Ascending aorta (tissue), 2 donors: ENCODE data around the gene AQP3. TPM values are rescaled to one million over a fixed set of nuclear protein-coding genes. Genes with fewer than 3 reads are reported as not detected.
"Not testable (repeated sequence)": the region's sequence is repeated elsewhere in the genome, so short reads cannot be mapped to it uniquely, and the experiment has no call there.

Experiments
- DNase-seq, 2 donors: peaks; one replicate each; pipeline ENCODE4 v3.0.0-alpha.2; 2019; ENCODE audit warnings: low spot score in 2 of 2
- H3K27ac ChIP-seq, 2 donors: fragments of 200-600 bp; sonication (generic); one replicate each; pipeline ENCODE4 v1.5.1; 2016 to 2017; ENCODE audit warnings: mild to moderate bottlenecking in 1 of 2
- H3K27me3 ChIP-seq: fragments of 200-600 bp; sonication (generic); one replicate; pipeline ENCODE4 v1.5.1; 2017
- H3K36me3 ChIP-seq, 2 donors: fragments of 200-600 bp; sonication (generic); one replicate each; pipeline ENCODE4 v1.5.1; 2016
- H3K4me1 ChIP-seq, 2 donors: fragments of 200-600 bp; sonication (generic); one replicate each; pipeline ENCODE4 v1.5.1; 2016 to 2017; ENCODE audit warnings: mild to moderate bottlenecking in 1 of 2
- H3K4me3 ChIP-seq, 2 donors: fragments of 200-600 bp; sonication (generic); one replicate each; pipeline ENCODE4 v1.5.1; 2016 to 2017; ENCODE audit warnings: mild to moderate bottlenecking in 1 of 2
- H3K9me3 ChIP-seq, 2 donors: fragments of 200-600 bp; sonication (generic); one replicate each; pipeline ENCODE4 v1.5.1; 2016
- CTCF ChIP-seq, 3 experiments: fragments of 200-600 bp in 2 of 3; fragments of 450-650 bp in 1 of 3; sonication (generic) in 2 of 3; IDR thresholded peaks; one replicate each; pipeline ENCODE4 v1.5.1; 2016 to 2019; ENCODE audit warnings: antibody characterized with exemption in 3 of 3, mild to moderate bottlenecking in 1 of 3, moderate library complexity in 1 of 3
- intact Hi-C: fragments of 100-400 bp; cut with DNase I; formaldehyde crosslinking; loops from one replicate; pipeline ENCODE4 v1.15.1; 2023
- total RNA-seq: library from RNA; depleted of rRNA; stranded (reverse); fragments of >200 nt; gene quantifications from one replicate; pipeline ENCODE4 v1.1.0, GENCODE V29; 2016

The AQP3 gene
- total RNA-seq: 12.7 TPM

- Histone ChIP-seq H3K4me1 (peaks cover 3 to 7% of the 10 kb centered on the region in 2 donors), H3K27me3 (no peaks in the 10 kb centered on the region), H3K27ac (no peak within 1 kb of the TSS), H3K9me3 (no peaks in the 10 kb centered on the region), H3K36me3 (no peaks in the 10 kb centered on the region), H3K4me3 (peak within 1 kb of the TSS; percentile 33 to 67)
- TF ChIP-seq CTCF (IDR thresholded peaks at IDR 0.05): peak in 1 of 3 experiments; percentile 47
- DNase-seq: peak in 1 of 2 donors; percentile 81
- intact Hi-C loops: no loop called here
Measured at GRCh38 chr9:33446946-33447798, at the start of gene AQP3. Gene AQP3, minus strand, starts transcription at chr9:33447593. Its CDS starts 63 bp downstream, at chr9:33447530.

GRCh38 chr9:33493819-33494218 is 46.4 kb upstream of the AQP3 start:
- H3K9me3 ChIP-seq, H3K4me1 ChIP-seq, intact Hi-C loops, H3K27ac ChIP-seq, H3K4me3 ChIP-seq, DNase-seq, H3K36me3 ChIP-seq, H3K27me3 ChIP-seq: not testable (repeated sequence)

- no peak for TF ChIP-seq CTCF (IDR thresholded peaks at IDR 0.05)
- Histone ChIP-seq H3K4me1 (no peaks in the 10 kb centered on the region), H3K27me3 (no peaks in the 10 kb centered on the region), H3K27ac (no peak overlapping the region), H3K4me3 (no peak overlapping the region), H3K9me3 (no peaks in the 10 kb centered on the region), H3K36me3 (no peaks in the 10 kb centered on the region)
- intact Hi-C loops: no loop called here
- no peak for DNase-seq
Measured at GRCh38 chr9:33489066-33489465, 41.7 kb upstream of the AQP3 start.

- intact Hi-C loops: not testable (repeated sequence)
Measured at GRCh38 chr9:33485312-33485711, 37.9 kb upstream of the AQP3 start.

GRCh38 chr9:33480976-33481375 is 33.6 kb upstream of the AQP3 start:
- H3K36me3 ChIP-seq: no peaks in the 10 kb centered on the region
- no peak overlapping the region for H3K4me3 ChIP-seq
- H3K4me1 ChIP-seq: no peaks in the 10 kb centered on the region
- H3K27ac ChIP-seq: no peak overlapping the region
- no peaks in the 10 kb centered on the region for H3K27me3 ChIP-seq
- H3K9me3 ChIP-seq: no peaks in the 10 kb centered on the region
- TF ChIP-seq CTCF (IDR thresholded peaks at IDR 0.05): no peak
- intact Hi-C loops: no loop called here
- no peak for DNase-seq

More at GRCh38 chr9:33485312-33485711, 37.9 kb upstream of the AQP3 start:
- H3K36me3 ChIP-seq, DNase-seq, H3K9me3 ChIP-seq, H3K4me1 ChIP-seq, H3K4me3 ChIP-seq, H3K27me3 ChIP-seq, H3K27ac ChIP-seq: not testable (repeated sequence)

GRCh38 chr9:33480106-33480505 is 32.7 kb upstream of the AQP3 start:
- H3K36me3 ChIP-seq: no peaks in the 10 kb centered on the region
- TF ChIP-seq CTCF (IDR thresholded peaks at IDR 0.05): no peak
- H3K4me1 ChIP-seq: no peaks in the 10 kb centered on the region
- no peak overlapping the region for H3K4me3 ChIP-seq
- H3K27ac ChIP-seq: no peak overlapping the region
- H3K9me3 ChIP-seq: no peaks in the 10 kb centered on the region
- H3K27me3 ChIP-seq: no peaks in the 10 kb centered on the region
- no peak for DNase-seq
- intact Hi-C loops: no loop called here
